Measurements from ENCODE around the gene COP1.

DNA sequence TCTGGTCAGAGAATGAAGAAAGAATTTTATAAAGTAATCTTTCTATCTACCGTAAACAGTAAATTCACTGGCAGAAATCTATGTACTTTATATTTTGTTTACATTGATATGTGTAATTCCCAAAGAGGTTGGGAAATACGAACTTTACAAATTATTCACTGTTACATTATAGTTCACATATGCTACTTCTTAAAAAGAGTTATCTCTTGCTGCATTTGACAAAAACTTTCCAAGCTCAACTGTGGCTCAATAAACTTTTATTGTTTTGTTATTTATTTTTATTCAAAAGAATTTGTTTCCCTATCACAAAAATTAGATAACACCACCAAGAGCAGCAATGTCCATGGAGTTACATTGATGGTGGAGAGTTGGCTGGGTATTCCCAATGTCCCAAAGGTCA lies 262.5 kb downstream of the COP1 start:
- TF ChIP-seq, protein P1, sequence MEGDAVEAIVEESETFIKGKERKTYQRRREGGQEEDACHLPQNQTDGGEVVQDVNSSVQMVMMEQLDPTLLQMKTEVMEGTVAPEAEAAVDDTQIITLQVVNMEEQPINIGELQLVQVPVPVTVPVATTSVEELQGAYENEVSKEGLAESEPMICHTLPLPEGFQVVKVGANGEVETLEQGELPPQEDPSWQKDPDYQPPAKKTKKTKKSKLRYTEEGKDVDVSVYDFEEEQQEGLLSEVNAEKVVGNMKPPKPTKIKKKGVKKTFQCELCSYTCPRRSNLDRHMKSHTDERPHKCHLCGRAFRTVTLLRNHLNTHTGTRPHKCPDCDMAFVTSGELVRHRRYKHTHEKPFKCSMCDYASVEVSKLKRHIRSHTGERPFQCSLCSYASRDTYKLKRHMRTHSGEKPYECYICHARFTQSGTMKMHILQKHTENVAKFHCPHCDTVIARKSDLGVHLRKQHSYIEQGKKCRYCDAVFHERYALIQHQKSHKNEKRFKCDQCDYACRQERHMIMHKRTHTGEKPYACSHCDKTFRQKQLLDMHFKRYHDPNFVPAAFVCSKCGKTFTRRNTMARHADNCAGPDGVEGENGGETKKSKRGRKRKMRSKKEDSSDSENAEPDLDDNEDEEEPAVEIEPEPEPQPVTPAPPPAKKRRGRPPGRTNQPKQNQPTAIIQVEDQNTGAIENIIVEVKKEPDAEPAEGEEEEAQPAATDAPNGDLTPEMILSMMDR (IDR thresholded peaks at IDR 0.05): no peak
- TF ChIP-seq POLR2A (IDR thresholded peaks at IDR 0.05) (no peak), POLR2AphosphoS5 (IDR thresholded peaks at IDR 0.05) (no peak), EP300 (IDR thresholded peaks at IDR 0.05) (no peak)

Data from upper lobe of left lung (tissue), 4 donors.